Measurements from ENCODE around the gene DLGAP3. TPM values are rescaled to one million over a fixed set of nuclear protein-coding genes. Genes with fewer than 3 reads are reported as not detected.

Gene DLGAP3
- total RNA-seq, 1 donor from 2014 or later: 44.8 TPM

- H3K27me3 Mint-ChIP-seq (ENCODE audit: unreplicated experiment): peaks cover 4% of the 10 kb centered on the region
- peaks cover 4% of the 10 kb centered on the region for H3K9me3 Mint-ChIP-seq (ENCODE audit: unreplicated experiment)
- no peak for DNase-seq
- TF ChIP-seq CTCF (IDR thresholded peaks at IDR 0.05; ENCODE audit: partially characterized antibody, unreplicated experiment): no peak
- H3K36me3 Mint-ChIP-seq (ENCODE audit: unreplicated experiment): peaks cover 4% of the 10 kb centered on the region
- peaks cover 27% of the 10 kb centered on the region for H3K4me1 Mint-ChIP-seq (ENCODE audit: low read depth, unreplicated experiment)
- peak overlapping the region; percentile 90 for H3K27ac Mint-ChIP-seq (ENCODE audit: unreplicated experiment)
- peak overlapping the region; percentile 97 for H3K4me3 Mint-ChIP-seq (ENCODE audit: unreplicated experiment)
Measured at GRCh38 chr1:34928066-34928696, 1.3 kb downstream of the DLGAP3 start.

GRCh38 chr1:34927316-34927715 is 2.1 kb downstream of the DLGAP3 start:
- peaks cover 4% of the 10 kb centered on the region for H3K27me3 Mint-ChIP-seq (ENCODE audit: unreplicated experiment)
- no peak overlapping the region for H3K27ac Mint-ChIP-seq (ENCODE audit: unreplicated experiment)
- no peak for DNase-seq
- H3K4me1 Mint-ChIP-seq (ENCODE audit: low read depth, unreplicated experiment): peaks cover 32% of the 10 kb centered on the region
- H3K4me3 Mint-ChIP-seq (ENCODE audit: unreplicated experiment): peak overlapping the region; percentile 97
- H3K36me3 Mint-ChIP-seq (ENCODE audit: unreplicated experiment): peaks cover 4% of the 10 kb centered on the region
- H3K9me3 Mint-ChIP-seq (ENCODE audit: unreplicated experiment): peaks cover 4% of the 10 kb centered on the region
- TF ChIP-seq CTCF (IDR thresholded peaks at IDR 0.05; ENCODE audit: partially characterized antibody, unreplicated experiment): no peak

- TF ChIP-seq CTCF (IDR thresholded peaks at IDR 0.05; ENCODE audit: partially characterized antibody, unreplicated experiment): no peak
- no peak for DNase-seq
- no peak overlapping the region for H3K27ac Mint-ChIP-seq (ENCODE audit: unreplicated experiment)
- peaks cover 32% of the 10 kb centered on the region for H3K4me1 Mint-ChIP-seq (ENCODE audit: low read depth, unreplicated experiment)
- H3K4me3 Mint-ChIP-seq (ENCODE audit: unreplicated experiment): peak overlapping the region; percentile 38
- peaks cover 4% of the 10 kb centered on the region for H3K36me3 Mint-ChIP-seq (ENCODE audit: unreplicated experiment)
- peaks cover 4% of the 10 kb centered on the region for H3K9me3 Mint-ChIP-seq (ENCODE audit: unreplicated experiment)
- H3K27me3 Mint-ChIP-seq (ENCODE audit: unreplicated experiment): peaks cover 4% of the 10 kb centered on the region
Measured at GRCh38 chr1:34926894-34927293, 2.6 kb downstream of the DLGAP3 start.

GRCh38 chr1:34926156-34926555 is 3.3 kb downstream of the DLGAP3 start:
- Mint-ChIP-seq H3K36me3 (ENCODE audit: unreplicated experiment) (peaks cover 4% of the 10 kb centered on the region), H3K27me3 (ENCODE audit: unreplicated experiment) (peaks cover 3% of the 10 kb centered on the region)
- no peak for TF ChIP-seq CTCF (IDR thresholded peaks at IDR 0.05; ENCODE audit: partially characterized antibody, unreplicated experiment)

GRCh38 chr1:34925730-34926129 is 3.7 kb downstream of the DLGAP3 start:
- no peak for TF ChIP-seq CTCF (IDR thresholded peaks at IDR 0.05; ENCODE audit: partially characterized antibody, unreplicated experiment)
- no peak overlapping the region for H3K27ac Mint-ChIP-seq (ENCODE audit: unreplicated experiment)
- H3K4me3 Mint-ChIP-seq (ENCODE audit: unreplicated experiment): no peak overlapping the region
- peaks cover 4% of the 10 kb centered on the region for H3K36me3 Mint-ChIP-seq (ENCODE audit: unreplicated experiment)
- peaks cover 2% of the 10 kb centered on the region for H3K27me3 Mint-ChIP-seq (ENCODE audit: unreplicated experiment)
- no peak for DNase-seq
- H3K9me3 Mint-ChIP-seq (ENCODE audit: unreplicated experiment): peaks cover 4% of the 10 kb centered on the region
- H3K4me1 Mint-ChIP-seq (ENCODE audit: low read depth, unreplicated experiment): peaks cover 32% of the 10 kb centered on the region

More at GRCh38 chr1:34926156-34926555, 3.3 kb downstream of the DLGAP3 start:
- no peak overlapping the region for H3K4me3 Mint-ChIP-seq (ENCODE audit: unreplicated experiment)
- peaks cover 4% of the 10 kb centered on the region for H3K9me3 Mint-ChIP-seq (ENCODE audit: unreplicated experiment)
- DNase-seq: no peak
- peaks cover 32% of the 10 kb centered on the region for H3K4me1 Mint-ChIP-seq (ENCODE audit: low read depth, unreplicated experiment)
- H3K27ac Mint-ChIP-seq (ENCODE audit: unreplicated experiment): no peak overlapping the region
